ENCODE results near the gene DLG4. TPM values are rescaled to one million over a fixed set of nuclear protein-coding genes. Genes with fewer than 3 reads are reported as not detected.
"Not testable (repeated sequence)": the region's sequence is repeated elsewhere in the genome, so short reads cannot be mapped to it uniquely, and the experiment has no call there.

DLG4 gene
- total RNA-seq, 1 experiment from 2014 or later = 3.9 TPM

DNA sequence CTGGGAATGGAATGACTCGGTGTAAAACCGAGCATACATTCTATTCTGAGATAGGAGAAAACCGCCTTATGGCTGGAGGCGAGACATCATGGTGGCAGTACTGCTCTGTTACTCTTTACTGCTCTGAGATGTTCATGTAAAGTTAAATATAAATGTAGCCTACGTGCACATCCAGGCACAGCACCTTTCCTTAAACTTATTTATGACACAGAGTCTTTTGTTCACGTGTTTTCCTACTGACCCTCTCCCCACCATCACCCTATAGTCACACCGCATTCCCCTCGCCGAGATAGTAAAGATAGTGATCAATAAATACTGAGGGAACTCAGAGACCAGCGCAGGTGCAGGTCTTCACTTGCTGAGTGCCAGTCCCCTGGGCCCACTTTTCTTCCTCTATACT is 60.1 kb downstream of the DLG4 start:
- H3K27me3 ChIP-seq; H3K4me1 ChIP-seq; H3K36me3 ChIP-seq; H3K27ac ChIP-seq; DNase-seq; H3K4me3 ChIP-seq; H3K9me3 ChIP-seq (replicated peaks): not testable (repeated sequence)

DNA sequence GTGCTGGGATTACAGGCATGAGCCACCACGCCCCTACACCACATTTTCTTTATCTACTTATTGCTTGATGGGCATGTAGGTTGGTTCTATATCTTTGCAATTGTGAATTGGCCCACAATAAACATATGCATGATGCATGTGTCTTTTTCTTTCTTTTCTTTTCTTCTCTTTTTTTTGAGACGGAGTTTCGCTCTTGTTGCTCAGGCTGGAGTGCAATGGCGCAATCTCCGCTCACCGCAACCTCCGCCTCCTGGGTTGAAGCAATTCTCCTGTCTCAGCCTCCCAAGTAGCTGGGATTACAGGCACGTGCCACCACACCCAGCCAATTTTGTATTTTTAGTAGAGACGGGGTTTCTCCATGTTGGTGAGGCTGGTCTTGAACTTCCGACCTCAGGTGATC is 61.2 kb downstream of the DLG4 start:
- H3K36me3 ChIP-seq; H3K4me1 ChIP-seq; H3K27ac ChIP-seq; DNase-seq; H3K9me3 ChIP-seq (replicated peaks); H3K27me3 ChIP-seq; H3K4me3 ChIP-seq: not testable (repeated sequence)

DNA sequence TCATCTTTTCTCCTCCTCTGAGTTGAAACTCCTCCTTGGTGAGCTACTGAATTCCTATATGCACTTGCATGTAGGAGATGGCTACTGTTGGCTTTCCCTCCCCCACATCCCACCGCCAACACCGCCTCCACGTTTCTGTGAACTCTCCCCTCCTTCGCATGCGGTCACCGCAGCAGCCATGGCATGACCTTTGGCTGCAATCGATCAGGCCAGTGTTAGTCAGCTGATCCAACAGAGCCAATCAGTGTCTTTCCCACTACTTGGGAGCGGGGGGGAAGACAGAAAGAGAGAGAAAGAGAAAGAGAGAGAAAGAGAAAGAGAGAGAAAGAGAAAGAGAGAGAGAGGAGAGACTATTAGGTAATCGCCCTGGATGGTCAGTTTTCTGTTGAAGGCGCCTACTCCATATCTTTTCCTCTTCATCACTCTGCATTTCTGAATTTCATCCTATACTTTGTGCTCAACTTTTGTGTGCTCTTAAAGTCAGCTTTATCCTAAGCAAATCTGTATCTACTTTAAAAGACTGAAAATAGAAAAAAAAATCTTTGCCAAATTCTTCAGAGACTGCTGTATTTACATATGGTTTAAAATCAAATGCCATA is 63.2 kb downstream of the DLG4 start:
- Histone ChIP-seq H3K9me3 (replicated peaks) (no peaks in the 10 kb centered on the region), H3K27me3 (no peaks in the 10 kb centered on the region), H3K36me3 (no peaks in the 10 kb centered on the region), H3K4me1 (no peaks in the 10 kb centered on the region), H3K4me3 (no peak overlapping the region), H3K27ac (no peak overlapping the region)
- DNase-seq = no peak

DNA sequence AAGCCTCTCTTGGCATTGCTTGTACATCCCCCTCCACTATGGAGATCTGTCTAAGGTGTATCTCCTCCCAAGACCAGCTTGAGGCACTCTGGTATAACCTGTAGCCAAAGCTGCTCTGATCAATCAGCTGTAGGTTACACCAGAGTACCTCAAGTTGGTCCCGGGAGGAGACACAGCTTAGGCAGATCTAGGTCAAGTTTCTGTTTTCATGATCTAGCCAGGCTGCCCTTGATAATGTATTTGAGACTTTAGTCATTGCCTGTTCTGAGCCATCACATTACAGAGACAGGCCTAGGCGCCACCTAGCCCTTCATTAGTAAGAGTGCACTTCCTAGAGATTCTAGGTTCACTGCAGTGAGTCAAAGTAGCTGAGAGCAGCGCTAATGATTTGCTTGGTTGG is 71.9 kb downstream of the DLG4 start:
- H3K9me3 ChIP-seq (replicated peaks) = no peaks in the 10 kb centered on the region
- no peak overlapping the region for H3K4me3 ChIP-seq
- H3K36me3 ChIP-seq = no peaks in the 10 kb centered on the region
- no peaks in the 10 kb centered on the region for H3K4me1 ChIP-seq
- no peaks in the 10 kb centered on the region for H3K27me3 ChIP-seq
- no peak for DNase-seq
- H3K27ac ChIP-seq = no peak overlapping the region

DNA sequence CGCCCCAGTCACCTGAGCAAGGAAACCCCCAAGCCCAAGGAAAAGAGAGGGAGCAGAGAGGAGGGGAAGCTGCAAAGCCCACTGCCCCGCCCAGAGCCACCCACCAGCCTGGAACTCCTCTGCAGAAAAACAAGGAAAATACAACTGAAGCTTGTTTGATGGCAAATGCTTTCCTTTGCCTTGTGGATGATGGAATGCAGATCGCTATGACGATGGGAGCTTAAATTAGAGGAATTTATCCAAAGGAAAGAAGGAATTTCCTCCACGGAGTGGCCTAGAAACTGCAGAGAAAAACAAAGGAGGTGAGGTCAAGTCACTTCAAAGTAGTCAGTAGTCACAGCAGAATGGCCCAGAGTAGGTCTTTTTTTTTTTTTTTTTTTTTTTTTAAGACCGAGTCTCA is 73.5 kb downstream of the DLG4 start:
- DNase-seq = no peak
- H3K27ac ChIP-seq = no peak overlapping the region
- H3K36me3 ChIP-seq = no peaks in the 10 kb centered on the region
- H3K27me3 ChIP-seq = no peaks in the 10 kb centered on the region
- no peaks in the 10 kb centered on the region for H3K9me3 ChIP-seq (replicated peaks)
- no peaks in the 10 kb centered on the region for H3K4me1 ChIP-seq
- H3K4me3 ChIP-seq = no peak overlapping the region

GRCh38 chr17:7144213-7144612 is 75.4 kb downstream of the DLG4 start:
- Histone ChIP-seq H3K27me3 (no peaks in the 10 kb centered on the region), H3K4me3 (no peak overlapping the region)
- DNase-seq = no peak

GRCh38 chr17:7141824-7142223 is 77.8 kb downstream of the DLG4 start:
- no peaks in the 10 kb centered on the region for H3K36me3 ChIP-seq
- H3K4me1 ChIP-seq = no peaks in the 10 kb centered on the region
- no peaks in the 10 kb centered on the region for H3K9me3 ChIP-seq (replicated peaks)
- no peak for DNase-seq
- H3K27me3 ChIP-seq = no peaks in the 10 kb centered on the region
- no peak overlapping the region for H3K4me3 ChIP-seq
- H3K27ac ChIP-seq = no peak overlapping the region

More at GRCh38 chr17:7144213-7144612, 75.4 kb downstream of the DLG4 start:
- Histone ChIP-seq H3K36me3 (no peaks in the 10 kb centered on the region), H3K4me1 (no peaks in the 10 kb centered on the region), H3K9me3 (replicated peaks) (no peaks in the 10 kb centered on the region), H3K27ac (no peak overlapping the region)

DNA sequence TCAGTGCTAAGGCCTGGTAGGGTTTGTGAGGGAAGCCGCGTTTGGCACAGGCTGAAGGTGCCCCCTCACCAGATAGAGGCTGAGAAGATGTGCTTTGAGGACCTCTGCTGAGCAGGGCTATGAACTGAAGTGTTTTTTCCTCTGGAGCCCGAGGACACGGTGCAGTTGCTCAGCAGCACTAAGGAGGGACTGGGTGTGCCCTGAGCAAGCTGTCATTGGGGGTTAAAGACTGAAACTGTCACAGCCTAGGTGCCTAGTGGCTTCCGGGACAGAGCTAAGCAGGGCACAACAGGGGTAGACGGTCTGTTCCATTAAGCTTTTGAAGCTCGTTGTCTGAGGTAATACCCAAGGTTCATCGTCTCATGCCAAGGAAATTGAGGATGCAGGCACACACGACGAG is 80.2 kb downstream of the DLG4 start:
- DNase-seq = no peak
- H3K27ac ChIP-seq = no peak overlapping the region
- no peaks in the 10 kb centered on the region for H3K4me1 ChIP-seq
- no peaks in the 10 kb centered on the region for H3K27me3 ChIP-seq
- no peaks in the 10 kb centered on the region for H3K9me3 ChIP-seq (replicated peaks)
- no peak overlapping the region for H3K4me3 ChIP-seq
- no peaks in the 10 kb centered on the region for H3K36me3 ChIP-seq

DNA sequence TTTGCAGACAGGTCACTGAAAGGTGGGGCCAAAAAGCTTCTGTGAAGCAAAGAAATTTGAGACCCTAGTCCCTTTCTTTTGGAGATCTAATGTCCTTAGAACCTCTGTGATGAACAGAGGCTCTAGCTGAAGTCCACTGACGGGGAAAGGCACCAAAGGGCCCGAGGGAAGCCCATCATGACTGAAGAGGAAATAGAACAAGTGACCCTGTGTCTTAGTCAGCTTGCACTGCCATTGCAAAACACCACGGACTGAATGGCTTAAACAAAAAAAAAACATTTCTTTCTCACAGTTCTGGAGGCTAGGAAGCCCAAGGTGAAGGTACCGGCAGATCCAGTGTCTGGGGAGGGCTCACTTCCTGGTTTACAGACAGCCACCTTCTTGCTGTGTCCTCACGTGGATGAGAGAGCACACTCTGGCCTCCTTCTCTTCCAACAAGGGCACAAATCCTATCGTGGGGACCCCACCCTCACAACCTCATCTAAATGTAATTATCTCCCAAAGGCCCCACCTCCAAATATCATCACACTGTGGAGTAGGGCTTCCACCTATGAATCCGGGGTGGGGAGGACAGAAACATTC is 80.7 kb downstream of the DLG4 start:
- no peaks in the 10 kb centered on the region for H3K27me3 ChIP-seq
- H3K27ac ChIP-seq = no peak overlapping the region
- H3K9me3 ChIP-seq (replicated peaks) = no peaks in the 10 kb centered on the region
- H3K36me3 ChIP-seq = no peaks in the 10 kb centered on the region
- no peak for DNase-seq
- no peak overlapping the region for H3K4me3 ChIP-seq
- H3K4me1 ChIP-seq = no peaks in the 10 kb centered on the region

GRCh38 chr17:7137171-7137943 is 82.3 kb downstream of the DLG4 start:
- H3K4me3 ChIP-seq = no peak overlapping the region
- H3K27me3 ChIP-seq = no peaks in the 10 kb centered on the region
- no peak overlapping the region for H3K27ac ChIP-seq
- no peak for DNase-seq
- H3K36me3 ChIP-seq = no peaks in the 10 kb centered on the region
- H3K4me1 ChIP-seq = no peaks in the 10 kb centered on the region
- H3K9me3 ChIP-seq (replicated peaks) = no peaks in the 10 kb centered on the region

Other genes starting within 250 kb of the DLG4 start
- not detected in 2 replicates for gene ALOX12, start 223.8 kb downstream of the DLG4 start, total RNA-seq (2014; rRNA removed; shearing (Covaris generic))
- 97.2 and 103 TPM in 2 replicates for gene RNASEK, start 207.2 kb downstream of the DLG4 start, total RNA-seq (2014; rRNA removed; shearing (Covaris generic))
- gene BCL6B, start 196.8 kb downstream of the DLG4 start, total RNA-seq (2014; rRNA removed; shearing (Covaris generic)) = 0.02 TPM in 1 of 2 replicates, not detected in the other
- 0.23 and 0.47 TPM in 2 replicates for gene SLC16A13, start 183.8 kb downstream of the DLG4 start, total RNA-seq (2014; rRNA removed; shearing (Covaris generic))
- not detected in 2 replicates for gene SLC16A11, start 175.7 kb downstream of the DLG4 start, total RNA-seq (2014; rRNA removed; shearing (Covaris generic))
- not detected in 2 replicates for gene CLEC10A, start 139.6 kb downstream of the DLG4 start, total RNA-seq (2014; rRNA removed; shearing (Covaris generic))
- gene ASGR2, start 105.0 kb downstream of the DLG4 start, total RNA-seq (2014; rRNA removed; shearing (Covaris generic)) = not detected in 2 replicates
- 0.79 and 0.84 TPM in 2 replicates for gene ASGR1, start 40.5 kb downstream of the DLG4 start, total RNA-seq (2014; rRNA removed; shearing (Covaris generic))
- 44.6 and 64.2 TPM in 2 replicates for gene ACADVL, start 102 bp upstream of the DLG4 start, total RNA-seq (2014; rRNA removed; shearing (Covaris generic))
- gene DVL2, start 14.7 kb upstream of the DLG4 start, total RNA-seq (2014; rRNA removed; shearing (Covaris generic)) = 33.4 and 39.0 TPM in 2 replicates
- gene PHF23, start 19.6 kb upstream of the DLG4 start, total RNA-seq (2014; rRNA removed; shearing (Covaris generic)) = 28.7 and 30.9 TPM in 2 replicates
- 139 and 141 TPM in 2 replicates for gene GABARAP, start 22.6 kb upstream of the DLG4 start, total RNA-seq (2014; rRNA removed; shearing (Covaris generic))
- gene CTDNEP1, start 31.9 kb upstream of the DLG4 start, total RNA-seq (2014; rRNA removed; shearing (Covaris generic)) = 36.1 and 36.9 TPM in 2 replicates
- gene ELP5, start 32.4 kb upstream of the DLG4 start, total RNA-seq (2014; rRNA removed; shearing (Covaris generic)) = 39.6 and 43.8 TPM in 2 replicates
- 0.25 and 0.34 TPM in 2 replicates for gene CLDN7, start 42.6 kb upstream of the DLG4 start, total RNA-seq (2014; rRNA removed; shearing (Covaris generic))
- 1.3 and 1.5 TPM in 2 replicates for gene SLC2A4, start 61.9 kb upstream of the DLG4 start, total RNA-seq (2014; rRNA removed; shearing (Covaris generic))
- gene YBX2, start 74.8 kb upstream of the DLG4 start, total RNA-seq (2014; rRNA removed; shearing (Covaris generic)) = not detected in 2 replicates
- 339 and 372 TPM in 2 replicates for gene EIF5A, start 87.8 kb upstream of the DLG4 start, total RNA-seq (2014; rRNA removed; shearing (Covaris generic))
- 32.2 and 39.7 TPM in 2 replicates for gene GPS2, start 95.5 kb upstream of the DLG4 start, total RNA-seq (2014; rRNA removed; shearing (Covaris generic))
- gene NEURL4, start 109.5 kb upstream of the DLG4 start, total RNA-seq (2014; rRNA removed; shearing (Covaris generic)) = 18.7 and 19.7 TPM in 2 replicates
- gene ACAP1, start 116.7 kb upstream of the DLG4 start, total RNA-seq (2014; rRNA removed; shearing (Covaris generic)) = 0.20 and 0.67 TPM in 2 replicates
- gene KCTD11, start 132.3 kb upstream of the DLG4 start, total RNA-seq (2014; rRNA removed; shearing (Covaris generic)) = 1.7 and 2.6 TPM in 2 replicates
- not detected in 2 replicates for gene TMEM95, start 135.3 kb upstream of the DLG4 start, total RNA-seq (2014; rRNA removed; shearing (Covaris generic))
- gene TNK1, start 161.3 kb upstream of the DLG4 start, total RNA-seq (2014; rRNA removed; shearing (Covaris generic)) = not detected in 2 replicates
- gene PLSCR3, start 174.7 kb upstream of the DLG4 start, total RNA-seq (2014; rRNA removed; shearing (Covaris generic)) = 5.9 and 6.7 TPM in 2 replicates
- gene TMEM256, start 184.3 kb upstream of the DLG4 start, total RNA-seq (2014; rRNA removed; shearing (Covaris generic)) = 62.4 and 71.8 TPM in 2 replicates
- gene NLGN2, start 188.0 kb upstream of the DLG4 start, total RNA-seq (2014; rRNA removed; shearing (Covaris generic)) = 5.0 and 6.8 TPM in 2 replicates
- not detected in 2 replicates for gene SPEM1, start 200.5 kb upstream of the DLG4 start, total RNA-seq (2014; rRNA removed; shearing (Covaris generic))
- not detected in 2 replicates for gene SPEM2, start 205.8 kb upstream of the DLG4 start, total RNA-seq (2014; rRNA removed; shearing (Covaris generic))
- not detected in 2 replicates for gene SPEM3, start 209.0 kb upstream of the DLG4 start, total RNA-seq (2014; rRNA removed; shearing (Covaris generic))
- gene TMEM102, start 215.6 kb upstream of the DLG4 start, total RNA-seq (2014; rRNA removed; shearing (Covaris generic)) = 0.10 and 0.53 TPM in 2 replicates
- gene FGF11, start 219.7 kb upstream of the DLG4 start, total RNA-seq (2014; rRNA removed; shearing (Covaris generic)) = 4.0 and 5.0 TPM in 2 replicates
- 33.3 and 36.9 TPM in 2 replicates for gene CHRNB1, start 225.2 kb upstream of the DLG4 start, total RNA-seq (2014; rRNA removed; shearing (Covaris generic))